Thoracic aorta endothelial cell (primary cell): ENCODE data around the gene SSX3. TPM values are rescaled to one million over a fixed set of nuclear protein-coding genes. Genes with fewer than 3 reads are reported as not detected.

Experiments used
- small RNA-seq: library from RNA; depleted of rRNA; stranded (forward); fragments of <200 nt; gene quantifications from one replicate; pipeline ENCODE3, GENCODE V24; 2012
- total RNA-seq: library from RNA; depleted of rRNA; stranded (reverse); fragments of >200 nt; gene quantifications from 2 replicates; pipeline ENCODE4 v1.2.3, GENCODE V29; 2012

Gene SSX3
- not detected in 2 replicates for total RNA-seq

GRCh38 chrX:48356315-48357094 is at the start of gene SSX3:
SSX3 (minus strand) TSS chrX:48356703; CDS start chrX:48355249, 1,454 bp downstream.

GRCh38 chrX:48383239-48383638 is 26.7 kb upstream of the SSX3 start, which contains the start of gene SSX4:
SSX4 (plus strand) TSS chrX:48383539; CDS start chrX:48384054, 515 bp downstream.

Small RNA genes within 50 kb of the gene (small RNA-seq; reads per million reads assigned to genes)
- gene AL606490.7 (not detected), gene AL606490.9 (not detected)

Other genes starting within 250 kb of the SSX3 start
- not detected in 2 replicates for gene SPACA5B, start 226.1 kb downstream of the SSX3 start, total RNA-seq
- not detected in 2 replicates for gene SSX5, start 159.9 kb downstream of the SSX3 start, total RNA-seq
- not detected in 2 replicates for gene SSX1, start 101.3 kb downstream of the SSX3 start, total RNA-seq
- not detected in 2 replicates for gene SSX4, start 26.8 kb upstream of the SSX3 start, total RNA-seq
- gene SSX4B, start 55.3 kb upstream of the SSX3 start, total RNA-seq: not detected in 2 replicates
- 31.8 and 76.5 TPM in 2 replicates for gene SLC38A5, start 113.6 kb upstream of the SSX3 start, total RNA-seq
- 56.7 and 67.2 TPM in 2 replicates for gene FTSJ1, start 119.5 kb upstream of the SSX3 start, total RNA-seq
- 6.1 and 8.5 TPM in 2 replicates for gene PORCN, start 152.3 kb upstream of the SSX3 start, total RNA-seq
- 89.1 and 143 TPM in 2 replicates for gene EBP, start 165.1 kb upstream of the SSX3 start, total RNA-seq
- gene TBC1D25, start 183.0 kb upstream of the SSX3 start, total RNA-seq: 7.2 and 7.8 TPM in 2 replicates
- gene RBM3, start 217.8 kb upstream of the SSX3 start, total RNA-seq: 339 and 433 TPM in 2 replicates
- gene WDR13, start 240.8 kb upstream of the SSX3 start, total RNA-seq: 65.3 and 85.5 TPM in 2 replicates